Colonic mucosa (tissue), 4 donors: ENCODE results near the gene CSF2. TPM values are rescaled to one million over a fixed set of nuclear protein-coding genes. Genes with fewer than 3 reads are reported as not detected.

Experiments used
- DNase-seq: peaks from one replicate; pipeline ENCODE4 v3.0.0-alpha.2; 2020
- H3K27ac ChIP-seq: fragments of 200-600 bp; one replicate; pipeline ENCODE4 v1.8.0; 2021
- H3K27me3 ChIP-seq: fragments of 200-600 bp; one replicate; pipeline ENCODE4 v1.8.0; 2021
- H3K36me3 ChIP-seq: fragments of 200-600 bp; one replicate; pipeline ENCODE4 v1.8.0; 2021
- H3K4me1 ChIP-seq: fragments of 200-600 bp; one replicate; pipeline ENCODE4 v1.8.0; 2021; ENCODE audit warnings: mild to moderate bottlenecking
- H3K4me3 ChIP-seq: fragments of 200-600 bp; one replicate; pipeline ENCODE4 v1.8.0; 2021
- H3K9ac ChIP-seq, 2 donors: one replicate each; pipeline ENCODE4 v1.7.0; 2013; ENCODE audit warnings: control low read depth in 2 of 2, low read depth in 2 of 2, low read length in 2 of 2
- H3K9me3 ChIP-seq: fragments of 200-600 bp; one replicate; pipeline ENCODE4 v1.8.0; 2021
- CTCF ChIP-seq: fragments of 200-600 bp; IDR thresholded peaks from one replicate; pipeline ENCODE4 v1.8.0; 2022; ENCODE audit warnings: antibody characterized with exemption, mild to moderate bottlenecking
- intact Hi-C: fragments of 100-400 bp; cut with DNase I; formaldehyde crosslinking; loops from one replicate; pipeline ENCODE4 v1.14.1; 2022
- total RNA-seq, 2 donors: library from RNA; stranded (reverse); fragmentation: NEBNext Ultra II Directional in 1 of 2; extraction: Animal tissue kit (Norgen Biotek cat#: 25700) in 1 of 2; gene quantifications; one replicate each; pipeline ENCODE4 v1.2.1, GENCODE V29; 2021
- donor health status: healthy.
- donor health status: DM: no; HTN: no; CAD: no.
- donor health status: DM: no; HTN: no; CAD: no.

CSF2 gene
- total RNA-seq, 2 donors from 2014 or later = 0.67 TPM; not detected in 1

GRCh38 chr5:132059043-132059695 is 14.4 kb upstream of the CSF2 start:
- no peak for TF ChIP-seq CTCF
- Histone ChIP-seq H3K27ac (no peak overlapping the region), H3K9ac (no peak overlapping the region), H3K4me1 (no peaks in the 10 kb centered on the region), H3K9me3 (no peaks in the 10 kb centered on the region), H3K27me3 (no peaks in the 10 kb centered on the region), H3K4me3 (no peak overlapping the region), H3K36me3 (no peaks in the 10 kb centered on the region)
- intact Hi-C loops = no loop called here
- DNase-seq = peak; percentile 16

GRCh38 chr5:132059696-132060500 is 13.7 kb upstream of the CSF2 start:
- no peak for TF ChIP-seq CTCF
- Histone ChIP-seq H3K9ac (no peak overlapping the region), H3K27ac (no peak overlapping the region), H3K36me3 (no peaks in the 10 kb centered on the region), H3K4me1 (no peaks in the 10 kb centered on the region), H3K27me3 (no peaks in the 10 kb centered on the region), H3K4me3 (no peak overlapping the region), H3K9me3 (no peaks in the 10 kb centered on the region)
- intact Hi-C loops = loop anchor here (5.0 kb wide), 1 partner anchor 248 kb away; no protein-coding TSS in a partner anchor
- no peak for DNase-seq

GRCh38 chr5:132060501-132061161 is 13.0 kb upstream of the CSF2 start, which contains the start of gene IL3:
Gene IL3, plus strand, starts transcription at chr5:132060655. Its CDS starts 52 bp downstream, at chr5:132060707.
- no peak within 1 kb of the TSS for H3K9ac ChIP-seq
- H3K27ac ChIP-seq = no peak within 1 kb of the TSS
- no peak for DNase-seq
- intact Hi-C loops = loop anchor here (5.0 kb wide), 1 partner anchor 248 kb away; no protein-coding TSS in a partner anchor
- no peaks in the 10 kb centered on the region for H3K4me1 ChIP-seq
- no peak for TF ChIP-seq CTCF
- H3K27me3 ChIP-seq = no peaks in the 10 kb centered on the region
- H3K4me3 ChIP-seq = no peak within 1 kb of the TSS
- no peaks in the 10 kb centered on the region for H3K36me3 ChIP-seq
- H3K9me3 ChIP-seq = no peaks in the 10 kb centered on the region

- H3K9ac ChIP-seq = no peak overlapping the region
- H3K4me1 ChIP-seq = no peaks in the 10 kb centered on the region
- no peaks in the 10 kb centered on the region for H3K36me3 ChIP-seq
- no peaks in the 10 kb centered on the region for H3K9me3 ChIP-seq
- no peak overlapping the region for H3K27ac ChIP-seq
- peak; percentile 98 for TF ChIP-seq CTCF
- no peak overlapping the region for H3K4me3 ChIP-seq
- DNase-seq = peak; percentile 77
- no peaks in the 10 kb centered on the region for H3K27me3 ChIP-seq
- intact Hi-C loops = loop anchor here (5.0 kb wide), 1 partner anchor 251 kb away; no protein-coding TSS in a partner anchor
Observed at GRCh38 chr5:132063090-132063911, 10.3 kb upstream of the CSF2 start.

DNA sequence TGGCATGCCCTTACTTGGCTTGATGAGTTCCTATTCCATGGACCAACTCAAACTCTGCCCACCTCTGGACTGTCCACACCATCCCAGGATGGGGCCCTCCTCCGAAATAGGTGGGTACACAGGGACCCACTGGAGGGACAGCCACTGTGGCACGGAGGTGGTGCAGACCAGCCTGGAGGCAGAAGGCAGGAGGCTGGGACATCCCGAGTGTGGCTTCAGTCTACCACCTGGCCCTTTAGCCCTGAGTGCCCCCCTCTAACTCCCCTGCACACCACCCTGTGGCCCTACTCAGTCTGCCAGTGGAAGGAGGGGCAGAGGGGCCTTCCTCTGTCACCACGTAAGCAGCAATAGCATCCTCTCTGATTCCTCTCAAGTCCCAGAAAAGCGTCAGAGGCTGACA is 9.4 kb upstream of the CSF2 start:
- H3K4me1 ChIP-seq = no peaks in the 10 kb centered on the region
- no peak overlapping the region for H3K4me3 ChIP-seq
- DNase-seq = no peak
- no peaks in the 10 kb centered on the region for H3K9me3 ChIP-seq
- H3K27ac ChIP-seq = no peak overlapping the region
- H3K36me3 ChIP-seq = no peaks in the 10 kb centered on the region
- TF ChIP-seq CTCF = no peak
- intact Hi-C loops = loop anchor here (5.0 kb wide), 1 partner anchor 252 kb away; no protein-coding TSS in a partner anchor
- H3K27me3 ChIP-seq = no peaks in the 10 kb centered on the region
- no peak overlapping the region for H3K9ac ChIP-seq
